Breast epithelium (tissue), 3 donors: ENCODE data around the gene GIGYF2.

Experiments used
- CTCF ChIP-seq, 3 donors: fragments of 450-650 bp; IDR thresholded peaks; one replicate each; pipeline ENCODE4 v1.5.1; 2016 to 2017; ENCODE audit warnings: antibody characterized with exemption in 3 of 3, mild to moderate bottlenecking in 3 of 3, moderate library complexity in 3 of 3
- POLR2A ChIP-seq: fragments of 450-650 bp; IDR thresholded peaks from one replicate; pipeline ENCODE4 v1.6.1; 2016; ENCODE audit warnings: antibody characterized with exemption, mild to moderate bottlenecking, moderate library complexity
- POLR2AphosphoS5 ChIP-seq, 3 donors: sonication (generic); formaldehyde crosslinking; IDR thresholded peaks; one replicate each; pipeline ENCODE4 v1.6.1; 2017; ENCODE audit warnings: antibody characterized with exemption in 3 of 3

DNA sequence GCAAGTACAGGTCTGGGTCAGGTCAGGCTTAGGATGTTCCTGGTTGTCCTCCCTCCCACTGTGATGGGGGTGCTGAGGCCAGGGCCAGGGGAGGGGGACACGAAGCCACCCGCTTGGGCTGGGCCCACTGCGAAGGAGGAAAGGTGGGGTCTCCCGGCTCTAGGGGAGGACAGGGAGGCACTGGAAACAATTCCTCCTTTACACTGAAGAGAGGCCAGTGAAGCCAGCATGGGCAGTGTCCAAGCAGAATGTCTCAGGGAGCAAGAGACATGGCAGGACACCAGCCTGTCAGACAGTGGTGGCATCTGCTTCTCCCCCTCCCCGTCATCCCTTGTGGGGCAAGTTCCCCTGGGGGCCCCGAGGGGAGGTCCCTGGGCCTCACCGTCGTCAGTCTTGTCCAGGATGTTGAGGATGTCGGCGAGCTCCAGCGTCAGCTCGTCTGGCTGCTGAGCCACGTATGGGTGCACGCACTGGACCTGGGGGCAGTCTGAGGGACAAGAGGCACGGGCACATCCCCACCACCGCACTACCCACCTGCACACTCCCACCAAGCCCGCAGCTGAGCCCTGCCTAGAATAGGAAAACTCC, 183.7 kb downstream of the GIGYF2 start:
- TF ChIP-seq CTCF (IDR thresholded peaks at IDR 0.05) (no peak), POLR2AphosphoS5 (IDR thresholded peaks at IDR 0.05) (no peak), POLR2A (no peak)
